ENCODE results near the gene TVP23B. TPM values are rescaled to one million over a fixed set of nuclear protein-coding genes. Genes with fewer than 3 reads are reported as not detected.

The TVP23B gene
- total RNA-seq, 2 experiments from 2014 or later: 31.7 to 35.9 TPM

DNA sequence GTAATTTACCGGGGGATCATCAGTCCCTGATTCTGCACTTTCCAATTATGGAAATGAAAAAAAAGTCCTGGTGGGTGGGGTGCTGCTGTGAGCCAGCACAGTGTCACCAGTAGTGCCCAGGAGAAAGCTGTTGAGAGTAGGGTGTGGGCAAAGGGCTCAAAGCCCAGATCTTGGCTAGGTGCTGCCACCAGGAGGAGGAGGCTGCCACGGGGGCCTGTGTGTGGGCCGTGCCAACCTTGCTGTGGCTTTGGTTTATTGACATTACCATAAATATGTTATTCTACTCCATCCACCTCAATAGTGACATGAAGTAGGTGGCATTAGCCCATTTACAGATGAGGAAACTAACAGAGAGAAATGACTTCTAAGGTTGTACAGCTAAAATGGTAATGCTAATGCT lies 70.2 kb downstream of the TVP23B start:
- Mint-ChIP-seq H3K27me3 (no peaks in the 10 kb centered on the region), H3K27ac (no peak overlapping the region), H3K36me3 (no peaks in the 10 kb centered on the region), H3K4me1 (peaks cover 8% of the 10 kb centered on the region), H3K4me3 (no peak overlapping the region), H3K9me3 (no peaks in the 10 kb centered on the region)
- DNase-seq: no peak

DNA sequence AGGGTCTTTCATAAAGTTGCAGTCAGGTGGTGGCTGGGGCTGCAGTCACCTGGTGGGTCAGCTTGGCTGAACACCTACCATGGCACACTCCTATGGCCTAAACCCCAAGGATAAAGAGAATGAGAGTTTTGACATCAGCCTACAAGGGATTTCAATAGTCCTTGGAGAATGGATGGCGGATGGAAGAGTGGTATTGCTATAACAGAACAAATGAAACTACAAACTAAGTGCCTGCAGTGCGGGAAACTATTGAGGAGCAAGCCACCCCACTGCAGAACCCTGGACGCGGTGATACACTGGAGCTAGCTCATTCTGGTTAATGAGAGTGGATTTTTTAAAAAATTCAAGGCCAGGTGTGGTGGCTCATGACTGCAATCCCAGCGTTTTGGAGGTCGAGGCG lies 74.0 kb downstream of the TVP23B start:
- peaks cover 4% of the 10 kb centered on the region for H3K36me3 Mint-ChIP-seq
- H3K4me3 Mint-ChIP-seq: peak overlapping the region; percentile 91
- no peak overlapping the region for H3K27ac Mint-ChIP-seq
- no peaks in the 10 kb centered on the region for H3K27me3 Mint-ChIP-seq
- H3K4me1 Mint-ChIP-seq: peaks cover 23% of the 10 kb centered on the region
- H3K9me3 Mint-ChIP-seq: no peaks in the 10 kb centered on the region
- DNase-seq: no peak

GRCh38 chr17:18855831-18856569 lies 75.0 kb downstream of the TVP23B start:
- H3K4me1 Mint-ChIP-seq: peaks cover 33% of the 10 kb centered on the region

More at GRCh38 chr17:18855831-18856569, 75.0 kb downstream of the TVP23B start:
- Mint-ChIP-seq H3K36me3 (peaks cover 4% of the 10 kb centered on the region), H3K9me3 (no peaks in the 10 kb centered on the region), H3K27me3 (no peaks in the 10 kb centered on the region), H3K27ac (peak overlapping the region; percentile 88), H3K4me3 (peak overlapping the region; percentile 91)
- DNase-seq: peak; percentile 88

Other genes starting within 250 kb of the TVP23B start
- not detected for gene TBC1D28, start 136.8 kb upstream of the TVP23B start, total RNA-seq
- 1 to 10 TPM; 6.6 to 7.6 TPM for gene FOXO3B, start 98.9 kb upstream of the TVP23B start, total RNA-seq
- not detected for gene FBXW10, start 37.1 kb upstream of the TVP23B start, total RNA-seq
- gene PRPSAP2, start 76.9 kb downstream of the TVP23B start, total RNA-seq: 10 to 100 TPM; 56.7 to 60.5 TPM
- not detected for gene SLC5A10, start 171.0 kb downstream of the TVP23B start, total RNA-seq
- 10 to 100 TPM; 10.3 to 10.4 TPM for gene FAM83G, start 223.6 kb downstream of the TVP23B start, total RNA-seq

Data from activated naive CD8-positive, alpha-beta T cell treated with anti-CD3 and anti-CD28 coated beads for 36 hours (primary cell).